Neural cell (in vitro differentiated cells): ENCODE measurements around the gene TMTC1. TPM values are rescaled to one million over a fixed set of nuclear protein-coding genes. Genes with fewer than 3 reads are reported as not detected.

Experiments used
- H2AFZ ChIP-seq: fragments of 200-600, 300-800 bp; sonication (generic), shearing (Covaris generic); 2 replicates; pipeline ENCODE4 v1.6.0; 2014; ENCODE audit warnings: low read depth, mild to moderate bottlenecking, antibody characterized with exemption, low read length, moderate library complexity
- H3F3A ChIP-seq: fragments of 200-600 bp; shearing (Covaris generic); 2 replicates; pipeline ENCODE4 v1.6.1; 2016; ENCODE audit warnings: mild to moderate bottlenecking, moderate library complexity, mixed read lengths, antibody characterized with exemption, low read length; ENCODE audit not compliant: insufficient read depth, poor library complexity, severe bottlenecking
- H3K27ac ChIP-seq: fragments of 200-600, 300-800 bp; sonication (generic), shearing (Covaris generic); 2 replicates; pipeline ENCODE4 v1.5.1; 2014; ENCODE audit warnings: mild to moderate bottlenecking, low read length, moderate library complexity
- H3K27me3 ChIP-seq: fragments of 300-800, 200-600 bp; sonication (generic), shearing (Covaris generic); 2 replicates; pipeline ENCODE4 v1.6.0; 2014; ENCODE audit warnings: mild to moderate bottlenecking, low read depth, low read length, moderate library complexity; ENCODE audit not compliant: insufficient read depth
- H3K36me3 ChIP-seq: fragments of 300-800, 200-600 bp; sonication (generic), shearing (Covaris generic); 2 replicates; pipeline ENCODE4 v1.5.1; 2014; ENCODE audit warnings: mild to moderate bottlenecking, antibody characterized with exemption, low read length, moderate library complexity; ENCODE audit not compliant: insufficient read depth
- H3K4me2 ChIP-seq: fragments of 300-800, 200-600 bp; sonication (generic), shearing (Covaris generic); 2 replicates; pipeline ENCODE4 v1.6.0; 2014; ENCODE audit warnings: mild to moderate bottlenecking, low read length
- H3K4me3 ChIP-seq: fragments of 300-800, 200-600 bp; sonication (generic), shearing (Covaris generic); 2 replicates; pipeline ENCODE4 v1.5.1; 2014; ENCODE audit warnings: mild to moderate bottlenecking, low read length, moderate library complexity
- H3K79me2 ChIP-seq: fragments of 200-600 bp; shearing (Covaris generic); replicated peaks from 2 replicates; pipeline ENCODE4 v1.6.0; 2014; ENCODE audit warnings: mild to moderate bottlenecking, low read length, moderate library complexity; ENCODE audit not compliant: insufficient read depth
- H3K9ac ChIP-seq: fragments of 300-800, 200-600 bp; sonication (generic), shearing (Covaris generic); 2 replicates; pipeline ENCODE4 v1.6.1; 2016; ENCODE audit warnings: mild to moderate bottlenecking, low read length, mixed read lengths
- H3K9me2 ChIP-seq: fragments of 200-600 bp; shearing (Covaris generic); 2 replicates; pipeline ENCODE4 v1.6.1; 2016; ENCODE audit warnings: mild to moderate bottlenecking, low read length, mixed read lengths; ENCODE audit not compliant: insufficient read depth
- H3K9me3 ChIP-seq: fragments of 200-600, 300-800 bp; sonication (generic), shearing (Covaris generic); 2 replicates; pipeline ENCODE4 v1.6.1; 2016; ENCODE audit warnings: mild to moderate bottlenecking, mixed run types, low read length, moderate library complexity, mixed read lengths
- H4K20me1 ChIP-seq: fragments of 200-600 bp; shearing (Covaris generic); 2 replicates; pipeline ENCODE4 v1.6.1; 2016; ENCODE audit warnings: mild to moderate bottlenecking, mixed run types; ENCODE audit not compliant: insufficient read depth
- EP300 ChIP-seq: fragments of 450-650 bp; conservative IDR thresholded peaks from 2 replicates; pipeline ENCODE4 v1.6.1; 2014; ENCODE audit warnings: antibody characterized with exemption, mild to moderate bottlenecking, moderate library complexity; ENCODE audit not compliant: poor library complexity, severe bottlenecking
- EZH2 ChIP-seq: fragments of 200-600, 300-800 bp; shearing (Covaris generic), sonication (generic); IDR thresholded peaks from 2 replicates; pipeline ENCODE4 v1.6.1; 2014; ENCODE audit warnings: antibody characterized with exemption, low read length, borderline replicate concordance, mild to moderate bottlenecking; ENCODE audit not compliant: insufficient read depth, poor library complexity, severe bottlenecking
- MXI1 ChIP-seq: fragments of 450-650 bp; conservative IDR thresholded peaks from 2 replicates; pipeline ENCODE4 v1.6.1; 2014; ENCODE audit warnings: antibody characterized with exemption, mild to moderate bottlenecking; ENCODE audit not compliant: poor library complexity, severe bottlenecking
- POLR2AphosphoS5 ChIP-seq: IDR thresholded peaks from 2 replicates; pipeline ENCODE4 v1.6.1; 2012
- RAD21 ChIP-seq: fragments of 450-650 bp; conservative IDR thresholded peaks from 2 replicates; pipeline ENCODE4 v1.6.1; 2014; ENCODE audit warnings: antibody characterized with exemption, mild to moderate bottlenecking, moderate library complexity
- SMC3 ChIP-seq: fragments of 450-650 bp; conservative IDR thresholded peaks from 2 replicates; pipeline ENCODE4 v1.6.1; 2014; ENCODE audit warnings: antibody characterized with exemption, mild to moderate bottlenecking, moderate library complexity; ENCODE audit not compliant: poor library complexity
- TAF1 ChIP-seq: IDR thresholded peaks from 2 replicates; pipeline ENCODE4 v1.6.1; 2012; ENCODE audit warnings: low read depth
- polyA plus RNA-seq: library from polyadenylated mRNA; depleted of rRNA; stranded (reverse); fragments of >200 nt; gene quantifications from 2 replicates; pipeline ENCODE4 v1.2.3, GENCODE V29; 2014
- TF ChIP-seq, protein P1 (sequence below): fragments of 450-650 bp; IDR thresholded peaks from 2 replicates; pipeline ENCODE4 v1.5.1; 2014; ENCODE audit warnings: antibody characterized with exemption, mild to moderate bottlenecking, moderate library complexity; ENCODE audit not compliant: poor library complexity, severe bottlenecking
- TF ChIP-seq, protein P2 (sequence below): IDR thresholded peaks from 2 replicates; pipeline ENCODE4 v1.6.1; 2012; ENCODE audit warnings: borderline replicate concordance

The TMTC1 gene
- polyA plus RNA-seq, 1 donor from 2014 or later, result 10.0 TPM

DNA sequence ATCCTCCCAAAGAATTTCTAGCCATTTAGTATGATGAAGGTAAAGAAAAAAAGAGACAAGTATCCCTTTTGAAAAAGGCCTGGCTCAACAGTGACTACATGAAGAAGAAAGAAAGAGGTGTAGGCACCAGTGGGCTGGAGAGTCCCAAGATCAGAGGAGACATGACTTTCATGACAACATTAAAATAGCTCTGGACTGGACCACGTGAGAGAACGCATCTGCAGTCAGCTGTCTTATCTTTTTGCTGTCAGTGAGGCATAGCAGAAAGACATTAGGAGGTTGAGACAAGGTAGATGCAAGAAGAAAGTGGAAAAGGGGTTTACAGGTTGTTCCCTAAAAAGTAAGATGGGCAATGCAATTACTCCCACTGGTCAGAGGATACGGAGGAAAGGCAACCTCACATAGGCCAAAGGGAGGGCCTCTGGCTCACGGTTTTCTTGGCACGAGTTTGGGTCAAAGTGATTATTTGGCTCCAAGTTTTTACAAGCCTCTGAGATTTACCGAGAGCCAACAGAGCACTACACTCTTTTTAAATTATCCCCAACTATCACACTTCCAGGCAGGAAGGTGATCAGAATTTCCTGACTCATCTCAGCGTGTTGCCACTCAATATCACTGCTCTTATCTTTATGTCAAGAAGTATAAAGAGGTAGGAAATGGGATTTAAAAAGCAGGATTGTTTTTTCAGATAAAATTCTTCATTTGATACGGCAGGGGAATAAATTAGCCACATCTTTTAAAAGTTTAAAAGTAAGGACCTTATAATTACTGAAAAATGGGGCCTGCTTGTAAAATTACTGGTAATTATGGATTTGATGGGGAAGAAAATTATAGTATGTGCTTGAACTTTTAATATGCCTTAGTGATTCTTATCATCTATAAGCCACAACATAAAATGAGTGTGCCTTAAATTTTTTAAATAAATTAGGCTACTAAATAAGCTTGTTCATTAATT, 29.2 kb downstream of the TMTC1 start:
- TF ChIP-seq, protein P1, sequence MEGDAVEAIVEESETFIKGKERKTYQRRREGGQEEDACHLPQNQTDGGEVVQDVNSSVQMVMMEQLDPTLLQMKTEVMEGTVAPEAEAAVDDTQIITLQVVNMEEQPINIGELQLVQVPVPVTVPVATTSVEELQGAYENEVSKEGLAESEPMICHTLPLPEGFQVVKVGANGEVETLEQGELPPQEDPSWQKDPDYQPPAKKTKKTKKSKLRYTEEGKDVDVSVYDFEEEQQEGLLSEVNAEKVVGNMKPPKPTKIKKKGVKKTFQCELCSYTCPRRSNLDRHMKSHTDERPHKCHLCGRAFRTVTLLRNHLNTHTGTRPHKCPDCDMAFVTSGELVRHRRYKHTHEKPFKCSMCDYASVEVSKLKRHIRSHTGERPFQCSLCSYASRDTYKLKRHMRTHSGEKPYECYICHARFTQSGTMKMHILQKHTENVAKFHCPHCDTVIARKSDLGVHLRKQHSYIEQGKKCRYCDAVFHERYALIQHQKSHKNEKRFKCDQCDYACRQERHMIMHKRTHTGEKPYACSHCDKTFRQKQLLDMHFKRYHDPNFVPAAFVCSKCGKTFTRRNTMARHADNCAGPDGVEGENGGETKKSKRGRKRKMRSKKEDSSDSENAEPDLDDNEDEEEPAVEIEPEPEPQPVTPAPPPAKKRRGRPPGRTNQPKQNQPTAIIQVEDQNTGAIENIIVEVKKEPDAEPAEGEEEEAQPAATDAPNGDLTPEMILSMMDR, result no peak
- TF ChIP-seq POLR2AphosphoS5, result no peak
- TF ChIP-seq, protein P2, sequence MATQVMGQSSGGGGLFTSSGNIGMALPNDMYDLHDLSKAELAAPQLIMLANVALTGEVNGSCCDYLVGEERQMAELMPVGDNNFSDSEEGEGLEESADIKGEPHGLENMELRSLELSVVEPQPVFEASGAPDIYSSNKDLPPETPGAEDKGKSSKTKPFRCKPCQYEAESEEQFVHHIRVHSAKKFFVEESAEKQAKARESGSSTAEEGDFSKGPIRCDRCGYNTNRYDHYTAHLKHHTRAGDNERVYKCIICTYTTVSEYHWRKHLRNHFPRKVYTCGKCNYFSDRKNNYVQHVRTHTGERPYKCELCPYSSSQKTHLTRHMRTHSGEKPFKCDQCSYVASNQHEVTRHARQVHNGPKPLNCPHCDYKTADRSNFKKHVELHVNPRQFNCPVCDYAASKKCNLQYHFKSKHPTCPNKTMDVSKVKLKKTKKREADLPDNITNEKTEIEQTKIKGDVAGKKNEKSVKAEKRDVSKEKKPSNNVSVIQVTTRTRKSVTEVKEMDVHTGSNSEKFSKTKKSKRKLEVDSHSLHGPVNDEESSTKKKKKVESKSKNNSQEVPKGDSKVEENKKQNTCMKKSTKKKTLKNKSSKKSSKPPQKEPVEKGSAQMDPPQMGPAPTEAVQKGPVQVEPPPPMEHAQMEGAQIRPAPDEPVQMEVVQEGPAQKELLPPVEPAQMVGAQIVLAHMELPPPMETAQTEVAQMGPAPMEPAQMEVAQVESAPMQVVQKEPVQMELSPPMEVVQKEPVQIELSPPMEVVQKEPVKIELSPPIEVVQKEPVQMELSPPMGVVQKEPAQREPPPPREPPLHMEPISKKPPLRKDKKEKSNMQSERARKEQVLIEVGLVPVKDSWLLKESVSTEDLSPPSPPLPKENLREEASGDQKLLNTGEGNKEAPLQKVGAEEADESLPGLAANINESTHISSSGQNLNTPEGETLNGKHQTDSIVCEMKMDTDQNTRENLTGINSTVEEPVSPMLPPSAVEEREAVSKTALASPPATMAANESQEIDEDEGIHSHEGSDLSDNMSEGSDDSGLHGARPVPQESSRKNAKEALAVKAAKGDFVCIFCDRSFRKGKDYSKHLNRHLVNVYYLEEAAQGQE, result no peak
- Histone ChIP-seq H3F3A (no peaks in the 10 kb centered on the region), H3K9me3 (no peaks in the 10 kb centered on the region), H3K27ac (no peak overlapping the region), H3K4me3 (no peak overlapping the region), H3K27me3 (no peaks in the 10 kb centered on the region), H4K20me1 (no peaks in the 10 kb centered on the region), H3K79me2 (no peaks in the 10 kb centered on the region), H3K36me3 (no peaks in the 10 kb centered on the region), H3K4me2 (no peak overlapping the region), H3K9me2 (no peaks in the 10 kb centered on the region), H3K9ac (no peak overlapping the region), H2AFZ (no peak overlapping the region)

DNA sequence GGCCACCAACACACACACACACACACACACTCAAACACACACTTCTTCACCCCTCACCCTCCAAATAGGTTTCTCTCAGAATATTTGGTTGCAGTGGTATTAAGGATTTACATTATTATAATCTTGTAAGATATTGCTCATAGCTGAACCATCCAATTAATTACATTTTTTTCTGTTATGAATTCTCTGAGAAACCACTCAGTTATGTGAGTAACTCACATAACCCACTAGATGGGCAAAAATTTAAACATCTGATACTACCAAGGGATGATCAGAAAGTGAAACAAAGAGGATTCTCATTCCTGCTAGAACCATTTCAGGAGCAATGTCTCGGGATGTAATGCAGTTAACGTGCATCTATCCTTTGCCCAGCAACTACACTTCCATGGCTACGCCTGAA, 31.6 kb downstream of the TMTC1 start:
- Histone ChIP-seq H3F3A (no peaks in the 10 kb centered on the region), H3K4me2 (no peak overlapping the region)

More for the DNA sequence above, 31.6 kb downstream of the TMTC1 start:
- Histone ChIP-seq H3K9me2 (no peaks in the 10 kb centered on the region), H3K4me3 (no peak overlapping the region), H3K9me3 (no peaks in the 10 kb centered on the region), H3K27me3 (no peaks in the 10 kb centered on the region), H3K36me3 (no peaks in the 10 kb centered on the region), H3K27ac (no peak overlapping the region), H2AFZ (no peak overlapping the region), H3K79me2 (no peaks in the 10 kb centered on the region), H3K9ac (no peak overlapping the region), H4K20me1 (no peaks in the 10 kb centered on the region)
- no peak for TF ChIP-seq TAF1
- TF ChIP-seq EZH2, result no peak
- no peak for TF ChIP-seq POLR2AphosphoS5
- TF ChIP-seq SMC3, result no peak
- TF ChIP-seq RAD21, result no peak
- TF ChIP-seq, protein P1, result no peak
- TF ChIP-seq, protein P2, result no peak
- TF ChIP-seq MXI1, result no peak
- no peak for TF ChIP-seq EP300
